CD14-positive monocyte (primary cell): ENCODE measurements around the gene CTNNBL1. TPM values are rescaled to one million over a fixed set of nuclear protein-coding genes. Genes with fewer than 3 reads are reported as not detected.
"Not testable (repeated sequence)": the region's sequence is repeated elsewhere in the genome, so short reads cannot be mapped to it uniquely, and the experiment has no call there.

Source experiments
- DNase-seq, 3 donors: peaks; one replicate each; pipeline ENCODE4 v3.0.0-alpha.2; 2011 to 2022
- H2AFZ ChIP-seq: 2 replicates; pipeline ENCODE4 v1.6.0; 2012; ENCODE audit warnings: mild to moderate bottlenecking, low read depth, low read length, inconsistent platforms; ENCODE audit not compliant: insufficient read depth, poor library complexity, severe bottlenecking
- H3K27ac ChIP-seq, 2 donors: 1 replicate in 1 of 2; 2 replicates in 1 of 2; pipeline ENCODE4 v1.5.1; 2012 to 2013; ENCODE audit warnings: low read length in 2 of 2, control low read depth in 1 of 2, inconsistent platforms in 1 of 2, low read depth in 1 of 2, mild to moderate bottlenecking in 1 of 2
- H3K27me3 ChIP-seq, 2 donors: one replicate each; pipeline versions ENCODE4 v1.6.0 to v1.6.1; 2011 to 2013; ENCODE audit warnings: low read length in 2 of 2; ENCODE audit not compliant: control insufficient read depth in 2 of 2, insufficient read depth in 2 of 2
- H3K36me3 ChIP-seq, 2 donors: replicated peaks in 1 of 2; 1 replicate in 1 of 2; 2 replicates in 1 of 2; pipeline versions ENCODE4 v1.5.1 to v1.6.1; 2012 to 2013; ENCODE audit warnings: low read length in 2 of 2, control low read depth in 1 of 2, inconsistent platforms in 1 of 2, mild to moderate bottlenecking in 1 of 2; ENCODE audit not compliant: insufficient read depth in 2 of 2, control insufficient read depth in 1 of 2
- H3K4me1 ChIP-seq, 2 donors: 1 replicate in 1 of 2; 2 replicates in 1 of 2; pipeline versions ENCODE4 v1.5.1 to v1.6.1; 2012 to 2013; ENCODE audit warnings: low read length in 2 of 2, control low read depth in 1 of 2, inconsistent platforms in 1 of 2, mild to moderate bottlenecking in 1 of 2, moderate library complexity in 1 of 2; ENCODE audit not compliant: insufficient read depth in 2 of 2, control insufficient read depth in 1 of 2
- H3K4me2 ChIP-seq: replicated peaks from 2 replicates; pipeline ENCODE3; 2012; ENCODE audit warnings: low read length, moderate library complexity, mild to moderate bottlenecking; ENCODE audit not compliant: poor library complexity, severe bottlenecking; ENCODE audit errors: extremely low read depth
- H3K4me3 ChIP-seq, 3 experiments: fragments of 200-600 bp in 1 of 3; sonication (generic) in 1 of 3; replicated peaks in 1 of 3; 1 replicate in 2 of 3; 2 replicates in 1 of 3; pipeline ENCODE4 v1.5.1; 2011 to 2013; ENCODE audit warnings: low read length in 3 of 3, mild to moderate bottlenecking in 3 of 3, control low read depth in 2 of 3, low read depth in 2 of 3, inconsistent platforms in 1 of 3, moderate library complexity in 1 of 3
- H3K79me2 ChIP-seq: 2 replicates; pipeline ENCODE4 v1.6.0; 2012; ENCODE audit warnings: mild to moderate bottlenecking, control low read depth, inconsistent platforms, low read length, moderate library complexity; ENCODE audit not compliant: insufficient read depth
- H3K9ac ChIP-seq: 2 replicates; pipeline ENCODE4 v1.6.0; 2017; ENCODE audit warnings: low read length, mild to moderate bottlenecking; ENCODE audit not compliant: insufficient read depth, poor library complexity, severe bottlenecking
- H3K9me3 ChIP-seq, 2 donors: replicated peaks in 1 of 2; 1 replicate in 1 of 2; 2 replicates in 1 of 2; pipeline versions ENCODE4 v1.5.1 to v1.6.1; 2012 to 2013; ENCODE audit warnings: low read length in 2 of 2, control low read depth in 1 of 2; ENCODE audit not compliant: control insufficient read depth in 1 of 2, insufficient read depth in 1 of 2
- H4K20me1 ChIP-seq: 2 replicates; pipeline ENCODE4 v1.6.0; 2012; ENCODE audit warnings: mild to moderate bottlenecking, low read length, control low read depth, moderate library complexity; ENCODE audit not compliant: insufficient read depth
- H3K27ac Mint-ChIP-seq, 7 donors: one replicate each; pipeline ENCODE4 v1.8.0; 2020; ENCODE audit warnings: mild to moderate bottlenecking in 7 of 7, mixed read lengths in 7 of 7, moderate library complexity in 6 of 7, inconsistent platforms in 2 of 7
- H3K27me3 Mint-ChIP-seq, 3 donors: one replicate each; pipeline ENCODE4 v1.8.0; 2021 to 2022; ENCODE audit warnings: low read depth in 3 of 3, mild to moderate bottlenecking in 3 of 3, mixed read lengths in 3 of 3, moderate library complexity in 3 of 3, inconsistent platforms in 1 of 3
- H3K36me3 Mint-ChIP-seq, 2 donors: one replicate each; pipeline ENCODE4 v1.8.0; 2020; ENCODE audit warnings: mixed read lengths in 2 of 2, inconsistent platforms in 1 of 2, mild to moderate bottlenecking in 1 of 2
- H3K4me1 Mint-ChIP-seq: one replicate; pipeline ENCODE4 v1.8.0; 2020; ENCODE audit warnings: mild to moderate bottlenecking, mixed read lengths
- H3K4me3 Mint-ChIP-seq, 2 donors: one replicate each; pipeline ENCODE4 v1.8.0; 2020; ENCODE audit warnings: mild to moderate bottlenecking in 2 of 2, mixed read lengths in 2 of 2, moderate library complexity in 1 of 2
- H3K9me3 Mint-ChIP-seq, 7 donors: one replicate each; pipeline ENCODE4 v1.8.0; 2020 to 2022; ENCODE audit warnings: mixed read lengths in 7 of 7, mild to moderate bottlenecking in 6 of 7, moderate library complexity in 6 of 7, inconsistent platforms in 2 of 7
- CTCF ChIP-seq: fragments of 200-600 bp; IDR thresholded peaks from one replicate; pipeline ENCODE4 v1.8.0; 2022; ENCODE audit warnings: antibody characterized with exemption, mild to moderate bottlenecking
- WGBS: methylation state at CpG from one replicate; pipeline ENCODE4 v1.1.5; 2013; ENCODE audit warnings: missing lambda C conversion rate; ENCODE audit not compliant: insufficient coverage; 5-methylcytosine and 5-hydroxymethylcytosine counted together
- intact Hi-C, 2 donors: fragments of 100-400 bp; cut with micrococcal nuclease; formaldehyde crosslinking; loops; one replicate each; pipeline versions ENCODE4 v1.15.0 to v1.15.1; 2023
- polyA plus RNA-seq, 3 donors: library from polyadenylated mRNA; depleted of rRNA in 1 of 3; unstranded in 2 of 3; stranded (reverse) in 1 of 3; fragments of 300-500 nt in 2 of 3; fragments of >200 nt in 1 of 3; fragmentation: Illumina TruSeq in 2 of 3; gene quantifications; 1 replicate in 2 of 3; 2 replicates in 1 of 3; pipeline ENCODE4 v1.2.3, GENCODE V29; 2012 to 2021

Gene CTNNBL1
- polyA plus RNA-seq, 3 donors, result 35.5 to 83.2 (median 77.3) TPM

GRCh38 chr20:37699202-37699601 lies 5.4 kb downstream of the CTNNBL1 start:
- peaks cover 20 to 22% of the 10 kb centered on the region in 2 donors for H3K4me1 ChIP-seq
- peaks cover 29% of the 10 kb centered on the region for H3K4me1 Mint-ChIP-seq
- H3K27ac ChIP-seq, result peak overlapping the region in 1 of 2 donors; percentile 26

GRCh38 chr20:37700301-37700700 lies 6.5 kb downstream of the CTNNBL1 start:
- H3K36me3 Mint-ChIP-seq, result peaks cover 15 to 20% of the 10 kb centered on the region in 2 donors
- peaks cover 0 to 5% of the 10 kb centered on the region in 2 donors for H3K36me3 ChIP-seq
- H3K4me3 Mint-ChIP-seq, result no peak overlapping the region
- WGBS, result 100% methylated on average over 1 of the region's 4 CpGs
- H3K27me3 Mint-ChIP-seq, result peaks cover 0 to 2% (median 2%) of the 10 kb centered on the region in 3 donors
- H3K4me1 Mint-ChIP-seq, result peaks cover 23% of the 10 kb centered on the region
- H3K4me2 ChIP-seq, result no peak overlapping the region
- no peak overlapping the region for H3K9ac ChIP-seq
- H3K79me2 ChIP-seq, result peaks cover 84% of the 10 kb centered on the region
- no peak for DNase-seq
- peaks cover 0 to 2% (median 0%) of the 10 kb centered on the region in 7 donors for H3K9me3 Mint-ChIP-seq
- no peak overlapping the region for H3K4me3 ChIP-seq
- no peak overlapping the region for H3K27ac ChIP-seq
- no peak for TF ChIP-seq CTCF
- peaks cover 11 to 13% of the 10 kb centered on the region in 2 donors for H3K4me1 ChIP-seq
- peak overlapping the region in 1 of 7 donors; percentile 41 for H3K27ac Mint-ChIP-seq
- H4K20me1 ChIP-seq, result peaks cover 60% of the 10 kb centered on the region
- no peak overlapping the region for H2AFZ ChIP-seq
- intact Hi-C loops, result no loop called here
- H3K9me3 ChIP-seq, result no peaks in the 10 kb centered on the region
- H3K27me3 ChIP-seq, result no peaks in the 10 kb centered on the region

More at GRCh38 chr20:37699202-37699601, 5.4 kb downstream of the CTNNBL1 start:
- Histone ChIP-seq H3K9me3 (no peaks in the 10 kb centered on the region), H3K36me3 (peaks cover 0 to 5% of the 10 kb centered on the region in 2 donors), H2AFZ (no peak overlapping the region), H3K27me3 (no peaks in the 10 kb centered on the region), H4K20me1 (peaks cover 49% of the 10 kb centered on the region), H3K4me2 (no peak overlapping the region), H3K9ac (no peak overlapping the region), H3K4me3 (no peak overlapping the region), H3K79me2 (peaks cover 83% of the 10 kb centered on the region)
- TF ChIP-seq CTCF, result no peak
- no peak for DNase-seq
- no peaks in the 10 kb centered on the region for H3K9me3 Mint-ChIP-seq
- peaks cover 13 to 16% of the 10 kb centered on the region in 2 donors for H3K36me3 Mint-ChIP-seq
- intact Hi-C loops, result no loop called here
- H3K27me3 Mint-ChIP-seq, result peaks cover 0 to 2% (median 2%) of the 10 kb centered on the region in 3 donors
- WGBS, result 80% methylated on average over 1 of the region's 2 CpGs
- peak overlapping the region in 2 of 7 donors; percentile 43 to 49 for H3K27ac Mint-ChIP-seq
- H3K4me3 Mint-ChIP-seq, result no peak overlapping the region

GRCh38 chr20:37701676-37702075 lies 7.8 kb downstream of the CTNNBL1 start:
- H3K9me3 Mint-ChIP-seq, H3K4me2 ChIP-seq, intact Hi-C loops, H3K9me3 ChIP-seq, H3K27ac Mint-ChIP-seq, H2AFZ ChIP-seq, H3K4me3 ChIP-seq, H3K27me3 Mint-ChIP-seq, H3K27me3 ChIP-seq, H3K9ac ChIP-seq, H3K4me3 Mint-ChIP-seq, H3K36me3 ChIP-seq: not testable (repeated sequence)
- WGBS, result no CpG with 5 or more reads among the region's 17 CpGs
- peak overlapping the region in 1 of 2 donors; percentile 39 for H3K27ac ChIP-seq
- H4K20me1 ChIP-seq, result peaks cover 74% of the 10 kb centered on the region
- H3K79me2 ChIP-seq, result peaks cover 87% of the 10 kb centered on the region
- Mint-ChIP-seq H3K4me1 (peaks cover 15% of the 10 kb centered on the region), H3K36me3 (peaks cover 14 to 30% of the 10 kb centered on the region in 2 donors)
- peak; percentile 82 to 92 (median 87) for DNase-seq
- H3K4me1 ChIP-seq, result peaks cover 10 to 13% of the 10 kb centered on the region in 2 donors
